CD4-positive, alpha-beta T cell treated with Interferon alpha-2 for 1 hour (primary cell): ENCODE measurements around the gene PHLDA2.
"Not testable (repeated sequence)": the region's sequence is repeated elsewhere in the genome, so short reads cannot be mapped to it uniquely, and the experiment has no call there.

Source experiments
- DNase-seq, 2 donors: peaks; one replicate each; pipeline ENCODE4 v3.0.0-alpha.2; 2020 to 2022

PHLDA2 gene

GRCh38 chr11:2912498-2912897 lies 16.7 kb downstream of the PHLDA2 start:
- DNase-seq: no peak

GRCh38 chr11:2911785-2912391 lies 17.3 kb downstream of the PHLDA2 start:
- no peak for DNase-seq

- no peak for DNase-seq
Observed at GRCh38 chr11:2911088-2911784, 18.0 kb downstream of the PHLDA2 start.

- DNase-seq: no peak
Observed at GRCh38 chr11:2910401-2910955, 18.7 kb downstream of the PHLDA2 start.

GRCh38 chr11:2909133-2909902 lies 19.9 kb downstream of the PHLDA2 start:
- DNase-seq: no peak

- DNase-seq: no peak
Observed at GRCh38 chr11:2908130-2908529, 21.1 kb downstream of the PHLDA2 start.

GRCh38 chr11:2905299-2905698 lies 23.9 kb downstream of the PHLDA2 start:
- not testable (repeated sequence) for DNase-seq

- DNase-seq: no peak
Observed at GRCh38 chr11:2904153-2905052, 24.8 kb downstream of the PHLDA2 start.

GRCh38 chr11:2903672-2904011 lies 25.6 kb downstream of the PHLDA2 start:
- DNase-seq: no peak

- no peak for DNase-seq
Observed at GRCh38 chr11:2902784-2903671, 26.2 kb downstream of the PHLDA2 start.

- DNase-seq: peak; percentile 93 to 95
Observed at GRCh38 chr11:2901854-2902783, 27.1 kb downstream of the PHLDA2 start.

- DNase-seq: no peak
Observed at GRCh38 chr11:2901196-2901796, 27.9 kb downstream of the PHLDA2 start.

- no peak for DNase-seq
Observed at GRCh38 chr11:2899080-2899783, 30.0 kb downstream of the PHLDA2 start.

- DNase-seq: peak; percentile 63 to 71
Observed at GRCh38 chr11:2898366-2899079, 30.7 kb downstream of the PHLDA2 start.

GRCh38 chr11:2897048-2897447 lies 32.2 kb downstream of the PHLDA2 start:
- no peak for DNase-seq

GRCh38 chr11:2896047-2896446 lies 33.2 kb downstream of the PHLDA2 start:
- DNase-seq: no peak

- DNase-seq: no peak
Observed at GRCh38 chr11:2893935-2894334, 35.3 kb downstream of the PHLDA2 start.

- DNase-seq: peak; percentile 41 to 56
Observed at GRCh38 chr11:2892967-2893528, 36.2 kb downstream of the PHLDA2 start.
